ENCODE results near the gene HOTAIR.

The HOTAIR gene

DNA sequence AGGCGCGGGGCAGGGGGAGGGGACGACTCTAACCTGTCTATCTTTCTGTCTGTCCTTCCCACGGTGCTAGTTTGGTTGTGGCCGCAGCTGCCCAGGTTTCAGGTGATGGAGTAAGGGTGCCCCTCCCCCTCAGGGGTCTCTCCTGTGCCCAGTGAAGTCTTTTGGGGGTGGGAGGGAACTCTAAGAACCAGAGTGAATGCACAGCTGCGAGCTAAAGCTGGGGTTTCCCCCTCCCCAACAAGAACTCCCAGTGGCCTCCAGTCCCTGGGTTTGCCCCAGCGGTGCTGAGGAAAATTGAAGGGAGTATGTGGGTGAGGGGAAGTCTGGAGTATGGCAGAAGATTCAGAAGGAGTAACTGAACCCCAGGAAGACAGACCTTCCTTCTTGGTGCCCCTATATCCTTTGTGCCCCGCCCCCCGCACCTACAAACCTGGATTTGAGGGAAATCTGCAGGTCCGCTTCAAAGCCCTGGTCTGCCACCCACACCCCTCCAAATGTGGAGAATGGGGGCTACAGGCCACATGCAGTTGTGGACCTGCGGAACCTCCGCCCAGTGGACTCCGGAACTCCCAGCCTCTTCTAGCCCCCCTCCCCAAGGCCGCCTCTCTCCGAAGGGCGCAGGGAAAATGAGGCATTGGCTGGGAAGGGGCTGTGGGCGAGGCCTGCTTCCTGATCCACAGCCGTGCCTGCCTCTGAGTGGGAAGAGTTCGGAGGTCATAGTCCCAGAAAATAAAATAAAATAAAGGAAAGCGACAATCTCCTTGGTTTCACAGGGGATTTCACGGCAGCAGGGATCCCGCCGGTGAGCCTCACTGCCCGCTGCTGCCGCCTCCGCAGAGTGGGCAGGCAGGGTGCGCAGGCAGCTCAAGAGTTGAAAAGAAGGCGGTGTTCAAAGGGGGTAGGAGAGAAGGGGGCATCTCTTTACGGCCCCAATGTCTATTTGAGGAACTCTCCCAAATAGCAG is 21.8 kb upstream of the HOTAIR start:
- ATAC-seq (peak; percentile 3), DNase-seq (no peak)
- peak overlapping the region; percentile 85 to 87 for H3K4me3 Mint-ChIP-seq
- H3K27me3 Mint-ChIP-seq, result peaks cover 100% of the 10 kb centered on the region
- peak overlapping the region in 1 of 2 donors; percentile 34 for H3K27ac Mint-ChIP-seq
- H3K9me3 Mint-ChIP-seq, result no peaks in the 10 kb centered on the region
- H3K4me1 Mint-ChIP-seq, result peaks cover 67% of the 10 kb centered on the region

GRCh38 chr12:53995378-53996239 is 20.9 kb upstream of the HOTAIR start:
- peaks cover 100% of the 10 kb centered on the region for H3K27me3 Mint-ChIP-seq
- H3K27ac Mint-ChIP-seq, result peak overlapping the region; percentile 40 to 65
- peak overlapping the region; percentile 85 to 87 for H3K4me3 Mint-ChIP-seq
- DNase-seq, result no peak
- H3K4me1 Mint-ChIP-seq, result peaks cover 75% of the 10 kb centered on the region
- H3K9me3 Mint-ChIP-seq, result no peaks in the 10 kb centered on the region
- peak; percentile 47 for ATAC-seq

GRCh38 chr12:53995002-53995377 is 20.2 kb upstream of the HOTAIR start:
- Mint-ChIP-seq H3K27me3 (peaks cover 100% of the 10 kb centered on the region), H3K27ac (no peak overlapping the region), H3K9me3 (no peaks in the 10 kb centered on the region), H3K4me3 (peak overlapping the region; percentile 85 to 87), H3K4me1 (peaks cover 76% of the 10 kb centered on the region)
- DNase-seq (no peak), ATAC-seq (peak; percentile 14)

DNA sequence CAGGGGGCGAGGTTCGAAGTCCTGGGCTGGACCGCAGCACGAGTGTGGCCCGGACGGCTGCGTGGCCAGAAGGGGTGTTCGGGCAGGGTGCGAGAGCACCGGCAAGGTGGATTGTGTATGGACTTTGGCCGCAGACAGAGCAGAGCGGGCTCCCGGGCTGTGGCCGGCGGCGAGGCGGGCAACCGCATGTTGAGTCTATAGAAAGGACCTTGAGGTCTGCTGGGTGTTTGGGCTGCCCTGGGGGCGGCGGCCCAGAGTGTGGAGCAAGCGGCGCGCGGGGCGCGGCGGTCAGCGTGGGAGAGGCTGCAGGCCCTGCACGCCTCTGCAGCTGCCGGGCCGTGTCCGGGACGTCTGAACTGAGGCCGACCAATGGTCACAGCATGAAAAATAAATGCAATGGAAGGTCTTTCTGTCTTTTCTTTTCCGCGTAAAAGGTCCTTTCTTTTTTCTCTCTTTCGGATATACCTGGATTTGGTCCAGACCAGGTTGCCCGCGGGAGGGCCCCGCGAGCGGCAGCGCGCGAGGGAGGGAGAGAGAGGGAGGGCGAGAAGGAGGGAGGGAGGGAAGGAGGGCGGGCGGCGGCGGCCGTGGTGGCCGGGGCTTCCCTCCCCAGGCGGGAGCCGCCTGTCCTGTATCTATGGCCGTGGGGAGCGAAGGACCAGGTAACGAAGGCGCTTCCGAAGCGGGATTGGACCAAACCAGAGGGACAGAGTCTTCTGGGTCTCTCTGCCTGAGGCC is 19.7 kb upstream of the HOTAIR start:
- DNase-seq (no peak), ATAC-seq (no peak)
- Mint-ChIP-seq H3K4me3 (peak overlapping the region; percentile 85 to 87), H3K27ac (peak overlapping the region in 1 of 2 donors; percentile 23), H3K9me3 (no peaks in the 10 kb centered on the region), H3K27me3 (peaks cover 100% of the 10 kb centered on the region), H3K4me1 (peaks cover 76% of the 10 kb centered on the region)

- Mint-ChIP-seq H3K27ac (peak overlapping the region in 1 of 2 donors; percentile 23), H3K9me3 (no peaks in the 10 kb centered on the region), H3K4me1 (peaks cover 80% of the 10 kb centered on the region), H3K4me3 (peak overlapping the region; percentile 61 to 70), H3K27me3 (peaks cover 100% of the 10 kb centered on the region)
- ATAC-seq, result no peak
- no peak for DNase-seq
These were observed 19.2 kb upstream of the HOTAIR start for GRCh38 chr12:53994009-53994263.

- peaks cover 85% of the 10 kb centered on the region for H3K4me1 Mint-ChIP-seq
- no peak for DNase-seq
- H3K27me3 Mint-ChIP-seq, result peaks cover 100% of the 10 kb centered on the region
- H3K27ac Mint-ChIP-seq, result no peak overlapping the region
- peak overlapping the region; percentile 61 to 70 for H3K4me3 Mint-ChIP-seq
- no peak for ATAC-seq
- H3K9me3 Mint-ChIP-seq, result no peaks in the 10 kb centered on the region
These were observed 18.6 kb upstream of the HOTAIR start for GRCh38 chr12:53993162-53994008.

DNA sequence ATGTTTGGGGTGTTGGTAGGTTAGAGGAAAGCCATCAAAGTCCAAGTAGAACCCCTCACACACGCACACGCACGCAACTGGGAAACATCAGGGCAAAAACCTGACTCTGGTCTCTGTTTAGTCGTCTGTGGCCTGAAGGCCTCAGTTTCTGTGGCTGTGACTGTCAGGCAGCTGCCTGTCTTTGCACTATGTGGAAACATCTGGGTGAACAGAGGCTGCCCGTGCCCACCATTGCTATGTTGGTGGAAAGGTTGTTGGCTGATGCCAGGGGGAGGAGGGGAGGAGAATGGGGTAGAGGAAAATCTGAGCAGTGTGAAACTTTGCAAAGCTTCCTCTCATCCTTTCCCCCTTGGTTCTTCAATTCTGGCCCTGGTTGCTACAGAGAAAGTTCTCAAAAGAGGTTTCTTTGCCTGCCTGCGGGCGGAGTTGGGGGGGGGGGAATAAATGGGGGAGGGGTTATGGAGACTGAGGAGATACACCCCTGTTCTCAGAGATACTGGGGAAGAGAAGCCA is 17.7 kb upstream of the HOTAIR start:
- Mint-ChIP-seq H3K27me3 (peaks cover 100% of the 10 kb centered on the region), H3K4me3 (no peak overlapping the region), H3K27ac (no peak overlapping the region), H3K9me3 (no peaks in the 10 kb centered on the region), H3K4me1 (peaks cover 84% of the 10 kb centered on the region)
- DNase-seq (no peak), ATAC-seq (no peak)

GRCh38 chr12:53991077-53991460 is 16.3 kb upstream of the HOTAIR start:
- Mint-ChIP-seq H3K4me1 (peaks cover 84% of the 10 kb centered on the region), H3K27ac (no peak overlapping the region), H3K27me3 (peaks cover 100% of the 10 kb centered on the region), H3K9me3 (no peaks in the 10 kb centered on the region), H3K4me3 (no peak overlapping the region)
- DNase-seq (no peak), ATAC-seq (no peak)

DNA sequence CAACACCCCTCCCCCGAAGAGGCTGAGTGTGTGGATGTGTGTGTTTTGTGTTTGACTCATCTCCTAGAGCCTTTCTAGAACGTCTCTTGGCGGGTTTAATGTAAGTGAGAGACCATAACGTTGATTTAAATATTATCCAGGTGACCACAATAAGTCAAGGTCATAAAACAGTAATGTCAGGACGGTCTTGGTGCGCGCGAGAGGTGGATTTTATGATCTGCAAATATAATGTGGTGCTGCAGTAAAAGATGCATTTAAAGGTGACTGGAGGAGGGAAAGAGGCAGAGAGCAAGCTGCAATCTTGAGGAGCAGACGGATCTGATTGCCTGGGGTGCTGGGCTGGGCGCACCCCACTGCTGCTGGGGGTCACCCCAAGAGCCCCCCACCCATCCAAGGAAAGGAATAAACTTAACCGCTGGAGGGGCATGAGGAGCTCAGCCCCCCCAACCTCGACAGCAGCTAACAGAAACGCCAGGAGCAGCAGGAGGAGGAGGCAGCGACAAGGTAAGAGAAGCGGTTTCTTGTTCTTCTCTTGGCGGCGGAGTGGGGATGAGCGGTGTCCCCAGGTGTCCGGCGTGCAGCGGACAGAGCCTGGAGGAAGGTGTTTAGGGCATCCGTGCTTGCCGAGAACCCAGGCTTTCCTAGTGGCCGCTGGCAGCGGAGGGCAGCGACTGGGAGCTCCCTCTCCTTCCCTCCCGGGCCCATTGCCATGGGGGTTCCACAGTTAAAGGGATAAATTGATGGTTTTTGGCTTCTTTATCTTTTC is 15.7 kb upstream of the HOTAIR start:
- no peak for ATAC-seq
- Mint-ChIP-seq H3K27ac (no peak overlapping the region), H3K4me3 (peak overlapping the region in 1 of 2 donors; percentile 1)

DNA sequence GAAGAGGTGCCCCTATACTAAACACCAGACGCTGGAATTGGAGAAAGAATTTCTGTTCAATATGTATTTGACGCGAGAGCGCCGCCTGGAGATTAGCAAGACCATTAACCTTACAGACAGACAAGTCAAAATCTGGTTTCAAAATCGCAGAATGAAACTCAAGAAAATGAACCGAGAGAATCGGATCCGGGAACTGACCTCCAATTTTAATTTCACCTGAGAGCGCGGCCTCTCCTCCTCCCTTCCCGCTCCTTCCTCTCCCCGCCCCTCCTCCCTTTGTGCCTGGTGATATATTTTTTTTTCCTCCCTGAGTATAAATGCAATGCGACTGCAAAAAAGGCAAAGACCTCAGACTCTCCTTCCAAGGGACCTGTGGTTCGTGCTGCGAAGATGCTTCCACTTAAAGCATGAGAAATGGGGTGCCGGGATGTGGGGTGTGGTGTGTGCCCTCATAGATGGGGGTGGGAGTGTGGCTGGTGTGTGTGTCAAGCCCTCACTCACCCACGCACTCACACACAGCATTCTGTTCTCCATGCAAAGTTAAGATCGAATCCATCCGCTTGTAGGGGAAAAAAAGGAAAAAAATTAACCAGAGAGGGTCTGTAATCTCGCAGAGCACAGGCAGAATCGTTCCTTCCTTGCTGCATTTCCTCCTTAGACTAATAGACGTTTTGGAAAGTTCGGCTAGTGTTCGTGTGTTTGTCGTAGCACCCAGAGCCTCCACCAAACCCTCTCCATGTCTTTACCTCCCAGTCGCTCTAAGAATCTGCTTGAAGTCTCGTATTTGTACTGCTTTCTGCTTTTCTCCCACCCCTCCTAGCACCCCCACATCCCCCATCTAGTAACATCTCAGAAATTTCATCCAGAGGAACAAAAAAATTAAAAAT is 14.7 kb upstream of the HOTAIR start:
- Mint-ChIP-seq H3K4me1 (peaks cover 83% of the 10 kb centered on the region), H3K4me3 (peak overlapping the region; percentile 24 to 46), H3K27ac (no peak overlapping the region), H3K27me3 (peaks cover 100% of the 10 kb centered on the region), H3K9me3 (no peaks in the 10 kb centered on the region)
- ATAC-seq, result peak; percentile 41
- DNase-seq, result peak in 1 of 2 donors; percentile 35

More for the DNA sequence above, 15.7 kb upstream of the HOTAIR start:
- Mint-ChIP-seq H3K9me3 (no peaks in the 10 kb centered on the region), H3K4me1 (peaks cover 84% of the 10 kb centered on the region), H3K27me3 (peaks cover 100% of the 10 kb centered on the region)
- DNase-seq, result no peak

- H3K9me3 Mint-ChIP-seq, result no peaks in the 10 kb centered on the region
- H3K4me3 Mint-ChIP-seq, result peak overlapping the region in 1 of 2 donors; percentile 24
- H3K27ac Mint-ChIP-seq, result no peak overlapping the region
- ATAC-seq (no peak), DNase-seq (no peak)
- peaks cover 79% of the 10 kb centered on the region for H3K4me1 Mint-ChIP-seq
- H3K27me3 Mint-ChIP-seq, result peaks cover 100% of the 10 kb centered on the region
These were observed 13.9 kb upstream of the HOTAIR start for GRCh38 chr12:53988541-53989226.

DNA sequence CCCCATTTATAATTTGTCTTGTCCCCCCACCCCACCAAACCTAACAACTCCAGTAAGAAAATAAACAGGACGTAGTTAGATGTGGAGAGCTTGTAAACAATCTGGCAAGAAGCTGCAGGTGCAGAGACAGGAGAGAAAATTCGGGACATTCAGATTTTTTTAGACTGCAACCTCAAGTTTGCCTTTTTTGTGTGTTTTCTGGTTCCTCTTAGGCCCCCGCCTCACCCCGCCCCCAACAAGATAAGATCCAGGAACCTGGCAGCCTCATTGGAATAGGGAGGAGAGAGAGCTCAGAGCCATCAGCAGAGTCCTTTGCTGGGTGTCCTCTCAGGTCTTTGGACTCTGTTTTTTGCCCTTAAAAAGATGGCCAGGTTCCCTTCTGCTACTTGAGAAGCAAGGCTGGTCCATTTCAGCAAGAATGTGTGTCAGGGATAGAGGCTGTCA is 13.1 kb upstream of the HOTAIR start:
- DNase-seq, result no peak
- Mint-ChIP-seq H3K4me3 (no peak overlapping the region), H3K27ac (no peak overlapping the region), H3K4me1 (peaks cover 79% of the 10 kb centered on the region), H3K27me3 (peaks cover 100% of the 10 kb centered on the region), H3K9me3 (no peaks in the 10 kb centered on the region)
- ATAC-seq, result no peak
